Activated CD4-positive, alpha-beta T cell treated with anti-CD3 and anti-CD28 coated beads for 36 hours (primary cell): Measurements from ENCODE around the gene TSPEAR. TPM values are rescaled to one million over a fixed set of nuclear protein-coding genes. Genes with fewer than 3 reads are reported as not detected.
"Not testable (repeated sequence)": the region's sequence is repeated elsewhere in the genome, so short reads cannot be mapped to it uniquely, and the experiment has no call there.

ENCODE experiments used
- ATAC-seq: fragments of 200-7000 bp; cut with Tn5 transposase; one replicate; pipeline ENCODE4 v1.10.0; 2021; ENCODE audit warnings: mild to moderate bottlenecking, moderate library complexity
- CTCF ChIA-PET: fragments of 350-600 bp; sonication (Branson Sonifier 250); formaldehyde crosslinking; loops from one replicate; lab custom pipeline; 2021; ENCODE audit warnings: antibody characterized with exemption; lab: Charles Lee
- POLR2A ChIA-PET: fragments of 350-600 bp; sonication (Branson Sonifier 250); formaldehyde crosslinking; loops from one replicate; lab custom pipeline; 2021; ENCODE audit warnings: antibody characterized with exemption, inconsistent platforms; lab: Charles Lee
- DNase-seq: peaks from one replicate; pipeline ENCODE4 v3.0.0-alpha.2; 2020
- H3K27ac Mint-ChIP-seq: one replicate; pipeline ENCODE4 v1.8.0; 2021; ENCODE audit warnings: mixed read lengths
- H3K27me3 Mint-ChIP-seq: one replicate; pipeline ENCODE4 v1.8.0; 2021; ENCODE audit warnings: mixed read lengths
- H3K36me3 Mint-ChIP-seq: one replicate; pipeline ENCODE4 v1.8.0; 2021; ENCODE audit warnings: low read depth, mixed read lengths
- H3K4me1 Mint-ChIP-seq: one replicate; pipeline ENCODE4 v1.8.0; 2021; ENCODE audit warnings: mixed read lengths
- H3K4me3 Mint-ChIP-seq: one replicate; pipeline ENCODE4 v1.8.0; 2021; ENCODE audit warnings: mild to moderate bottlenecking, moderate library complexity, mixed read lengths
- H3K9me3 Mint-ChIP-seq: one replicate; pipeline ENCODE4 v1.8.0; 2021; ENCODE audit warnings: low read depth, mixed read lengths
- intact Hi-C, 2 experiments: fragments of 100-400 bp; cut with DNase I in 1 of 2; cut with micrococcal nuclease in 1 of 2; formaldehyde crosslinking; loops; one replicate each; pipeline versions ENCODE4 v1.14.2 to v1.15.1; 2022 to 2024; cut with DNase I, micrococcal nuclease
- total RNA-seq, 2 experiments: library from RNA; stranded (reverse); gene quantifications; one replicate each; pipeline ENCODE4 v1.2.3, GENCODE V29; 2021

The TSPEAR gene
- total RNA-seq, 2 experiments from 2014 or later, result not detected

DNA sequence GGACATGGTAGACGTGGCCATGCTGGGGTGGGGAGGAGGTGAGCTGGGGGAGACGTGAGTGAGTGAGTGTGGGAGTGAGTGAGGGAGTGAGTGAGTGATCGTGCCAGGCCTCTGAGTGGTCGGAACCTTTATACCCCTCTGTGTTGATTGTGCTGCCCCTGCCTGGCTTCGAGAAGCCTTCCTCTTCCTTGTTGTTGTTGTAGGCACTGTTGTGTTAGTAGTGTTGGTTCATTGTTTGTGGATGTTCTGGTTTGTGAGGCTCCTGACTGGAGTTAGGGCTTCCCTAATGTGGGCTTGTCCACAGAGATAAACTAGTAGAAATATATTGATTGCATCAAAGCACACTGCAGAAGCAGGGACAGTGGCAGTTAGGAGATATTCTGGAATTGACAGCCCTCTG lies 152.7 kb downstream of the TSPEAR start, which contains the start of gene KRTAP10-3:
TSS of gene KRTAP10-3 (minus strand) at position 101 of the 400 bp plus-strand sequence. CDS start at position 21, 80 bp downstream.
- H3K27ac Mint-ChIP-seq, result no peak within 1 kb of the TSS
- ChIA-PET POLR2A (no interaction called here), CTCF (no interaction called here)
- intact Hi-C loops, result no loop called here
- H3K4me3 Mint-ChIP-seq, result no peak within 1 kb of the TSS
- peaks cover 19% of the 10 kb centered on the region for H3K9me3 Mint-ChIP-seq
- H3K4me1 Mint-ChIP-seq, result no peaks in the 10 kb centered on the region
- no peaks in the 10 kb centered on the region for H3K27me3 Mint-ChIP-seq
- no peak for ATAC-seq
- no peak for DNase-seq
- H3K36me3 Mint-ChIP-seq, result peaks cover 2% of the 10 kb centered on the region

DNA sequence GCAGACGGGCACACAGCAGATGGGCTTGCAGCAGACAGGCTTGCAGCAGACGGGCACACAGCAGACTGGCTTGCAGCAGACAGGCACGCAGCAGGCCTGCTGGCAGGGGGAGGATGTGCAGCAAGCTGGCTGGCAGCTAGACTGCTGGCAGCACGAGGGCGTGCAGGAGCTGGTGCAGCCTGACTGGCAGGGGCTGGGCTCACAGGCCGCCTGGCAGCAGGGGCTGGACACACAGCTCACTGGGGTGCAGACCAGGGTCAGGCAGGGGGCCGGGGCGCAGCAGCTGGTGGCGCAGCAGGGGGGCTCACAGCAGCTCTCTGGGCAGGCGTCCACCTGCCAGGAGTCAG lies 153.1 kb downstream of the TSPEAR start:
- H3K27me3 Mint-ChIP-seq, H3K4me3 Mint-ChIP-seq, DNase-seq, CTCF ChIA-PET, H3K36me3 Mint-ChIP-seq, POLR2A ChIA-PET, intact Hi-C loops, ATAC-seq, H3K27ac Mint-ChIP-seq, H3K4me1 Mint-ChIP-seq: not testable (repeated sequence)
- peaks cover 20% of the 10 kb centered on the region for H3K9me3 Mint-ChIP-seq

DNA sequence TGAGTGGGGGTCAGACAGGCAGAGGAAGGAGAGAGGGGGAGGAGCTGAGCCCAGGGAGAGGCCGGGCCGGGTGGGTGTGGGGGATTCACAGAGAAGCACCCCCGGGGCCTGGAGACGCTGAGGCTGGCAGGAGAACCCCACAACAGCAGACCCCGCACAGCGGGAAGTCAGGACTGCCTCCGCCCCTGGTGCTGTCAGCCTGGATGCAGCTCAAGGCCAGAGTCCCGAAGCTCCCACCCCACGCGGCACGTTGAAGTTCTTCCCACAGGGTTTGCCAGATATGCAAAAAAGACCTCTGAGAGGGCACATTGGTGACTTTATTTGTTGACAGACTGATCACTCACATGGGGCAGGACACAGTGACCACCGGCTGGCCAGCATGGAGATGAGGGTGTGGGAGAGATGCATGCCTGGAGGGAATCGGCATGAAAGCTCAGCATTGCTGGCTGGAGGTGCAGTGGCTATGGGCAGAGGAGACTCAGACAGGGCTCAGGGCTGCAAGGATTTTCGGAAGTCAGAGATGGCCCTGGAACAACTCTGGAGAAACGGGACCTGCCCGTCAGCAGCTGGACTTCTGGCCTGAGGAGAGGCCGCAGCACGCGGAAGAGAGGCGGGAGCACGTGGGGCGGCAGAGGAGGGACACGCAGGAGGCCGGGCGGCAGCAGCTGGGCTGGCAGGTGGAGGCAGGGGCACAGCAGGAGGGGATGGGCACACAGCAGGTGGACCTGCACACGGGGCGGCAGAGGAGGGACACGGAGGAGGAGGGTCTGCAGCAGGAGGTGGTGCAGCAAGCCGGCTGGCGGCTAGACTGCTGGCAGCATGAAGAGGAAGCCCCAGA lies 153.7 kb downstream of the TSPEAR start:
- Mint-ChIP-seq H3K9me3 (peaks cover 22% of the 10 kb centered on the region), H3K27me3 (no peaks in the 10 kb centered on the region), H3K36me3 (peaks cover 2% of the 10 kb centered on the region), H3K27ac (no peak overlapping the region), H3K4me1 (no peaks in the 10 kb centered on the region), H3K4me3 (no peak overlapping the region)
- ChIA-PET POLR2A (no interaction called here), CTCF (interaction anchor here (1.0 kb wide), 1 partner anchor 10 kb away, joined by 6 read pairs; no protein-coding TSS in a partner anchor)
- ATAC-seq (no peak), DNase-seq (no peak)
- intact Hi-C loops, result no loop called here

DNA sequence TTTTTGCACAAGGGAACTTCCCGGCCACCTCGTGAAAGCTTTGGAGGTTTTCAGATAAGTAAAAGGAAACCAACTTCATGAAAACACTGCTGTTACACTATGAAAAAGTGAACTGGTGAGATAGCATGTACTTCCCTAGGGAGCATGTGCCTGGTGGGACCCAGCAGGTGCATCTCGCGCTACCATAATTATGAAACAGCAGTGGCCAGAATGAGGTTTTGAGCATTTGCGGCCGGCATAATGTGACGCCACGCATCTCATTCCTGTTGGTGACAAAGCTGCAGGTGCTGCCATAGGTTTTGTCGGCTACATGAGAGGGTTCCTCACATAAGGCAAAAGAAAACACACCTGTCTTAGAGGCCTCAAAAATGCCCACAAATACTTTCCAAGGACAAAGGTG lies 154.5 kb downstream of the TSPEAR start:
- ATAC-seq, result no peak
- intact Hi-C loops, result no loop called here
- no peak for DNase-seq
- POLR2A ChIA-PET, result interaction anchor here (0.7 kb wide), 1 partner anchor 204 kb away, joined by 6 read pairs; no protein-coding TSS in a partner anchor
- H3K36me3 Mint-ChIP-seq, result peaks cover 2% of the 10 kb centered on the region
- no peaks in the 10 kb centered on the region for H3K27me3 Mint-ChIP-seq
- peaks cover 17% of the 10 kb centered on the region for H3K9me3 Mint-ChIP-seq
- H3K27ac Mint-ChIP-seq, result no peak overlapping the region
- CTCF ChIA-PET, result interaction anchor here (1.0 kb wide), 1 partner anchor 10 kb away, joined by 6 read pairs; no protein-coding TSS in a partner anchor
- H3K4me1 Mint-ChIP-seq, result no peaks in the 10 kb centered on the region
- no peak overlapping the region for H3K4me3 Mint-ChIP-seq

DNA sequence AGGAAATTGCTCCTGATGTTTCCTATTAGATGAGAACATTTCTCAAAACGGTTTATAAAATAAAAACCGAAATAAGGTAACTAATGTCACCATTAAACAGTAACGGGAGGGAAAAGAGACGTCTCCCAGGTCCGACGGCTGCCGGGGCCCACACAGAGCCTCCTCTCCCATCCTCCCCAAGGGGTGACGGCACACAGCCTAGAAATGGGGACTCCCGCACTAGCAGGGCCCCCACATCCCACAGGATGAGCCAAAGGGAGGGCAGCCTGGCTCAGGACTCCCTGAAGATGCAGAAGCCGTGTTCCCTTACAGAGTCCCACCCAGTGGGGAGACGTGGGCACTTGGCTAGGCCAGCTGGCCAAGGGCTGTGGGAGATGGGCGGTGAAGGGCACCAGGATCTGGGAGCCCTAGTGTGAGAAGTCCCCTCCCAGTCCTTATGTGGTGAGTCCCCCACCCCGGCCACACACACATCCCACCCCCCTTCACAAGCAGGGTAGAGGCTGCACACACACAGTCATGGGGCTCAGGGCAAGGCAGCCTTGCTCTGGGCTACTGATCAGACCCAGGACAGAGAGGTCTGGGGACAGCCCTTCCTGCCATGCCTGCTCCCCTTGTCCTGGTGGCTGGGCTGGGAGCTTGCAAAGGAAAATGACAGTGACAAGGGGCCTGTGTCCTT lies 156.0 kb downstream of the TSPEAR start:
- H3K27ac Mint-ChIP-seq, result no peak overlapping the region
- no peak for DNase-seq
- H3K4me1 Mint-ChIP-seq, result no peaks in the 10 kb centered on the region
- H3K36me3 Mint-ChIP-seq, result no peaks in the 10 kb centered on the region
- H3K4me3 Mint-ChIP-seq, result no peak overlapping the region
- no peaks in the 10 kb centered on the region for H3K27me3 Mint-ChIP-seq
- CTCF ChIA-PET, result interaction anchor here (0.8 kb wide), 1 partner anchor 73 kb away, joined by 3 read pairs; no protein-coding TSS in a partner anchor
- intact Hi-C loops, result no loop called here
- no peak for ATAC-seq
- peaks cover 10% of the 10 kb centered on the region for H3K9me3 Mint-ChIP-seq
- POLR2A ChIA-PET, result no interaction called here

DNA sequence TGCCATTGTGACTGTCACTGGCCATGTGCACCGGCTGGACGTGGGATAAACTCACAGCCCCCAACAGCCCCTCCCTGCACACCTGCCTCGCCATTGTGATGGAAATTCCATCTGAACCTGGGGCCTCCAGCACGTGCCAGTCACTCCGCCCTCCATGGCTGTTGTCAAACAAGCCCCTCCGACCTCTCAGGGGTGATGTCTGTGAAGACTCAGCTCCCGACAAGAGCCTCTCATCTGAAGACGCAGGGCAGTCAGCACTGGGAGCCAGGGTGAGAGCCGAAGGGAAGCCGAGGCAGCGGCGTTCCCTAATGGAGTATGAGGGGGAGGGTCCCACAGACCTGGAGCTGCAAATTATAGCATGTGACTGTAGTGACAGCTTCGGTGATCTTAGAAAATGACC lies 158.7 kb downstream of the TSPEAR start:
- Mint-ChIP-seq H3K27ac (no peak overlapping the region), H3K36me3 (peaks cover under 1% of the 10 kb centered on the region), H3K4me1 (peaks cover 12% of the 10 kb centered on the region), H3K27me3 (no peaks in the 10 kb centered on the region), H3K9me3 (peaks cover 10% of the 10 kb centered on the region), H3K4me3 (no peak overlapping the region)
- CTCF ChIA-PET, result no interaction called here
- POLR2A ChIA-PET, result no interaction called here
- ATAC-seq (no peak), DNase-seq (no peak)
- intact Hi-C loops, result no loop called here

DNA sequence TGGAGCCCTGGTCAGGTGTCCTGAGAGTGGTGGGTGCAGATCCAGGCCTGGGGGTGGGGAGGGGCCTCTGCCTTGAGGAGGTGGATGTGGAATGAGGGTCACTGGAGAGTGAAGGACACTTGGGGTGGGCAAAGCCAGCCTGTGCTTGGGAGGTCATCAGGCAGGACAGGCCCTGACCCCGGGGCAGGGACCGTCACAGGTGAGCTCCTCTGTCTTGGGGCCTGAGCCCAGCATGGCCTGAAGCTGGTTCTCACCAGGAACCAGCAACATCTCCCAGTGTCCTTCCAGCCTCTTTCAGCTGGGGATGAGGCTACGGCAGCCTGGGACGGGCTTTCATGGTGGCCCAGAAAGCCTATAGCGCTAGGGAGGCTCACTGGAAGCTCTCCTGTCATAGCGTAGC lies 159.2 kb downstream of the TSPEAR start:
- Mint-ChIP-seq H3K36me3 (peaks cover 6% of the 10 kb centered on the region), H3K9me3 (peaks cover 15% of the 10 kb centered on the region), H3K27me3 (no peaks in the 10 kb centered on the region), H3K27ac (no peak overlapping the region), H3K4me3 (no peak overlapping the region), H3K4me1 (peaks cover 17% of the 10 kb centered on the region)
- ATAC-seq, result no peak
- CTCF ChIA-PET, result no interaction called here
- POLR2A ChIA-PET, result no interaction called here
- DNase-seq, result no peak
- intact Hi-C loops, result no loop called here

DNA sequence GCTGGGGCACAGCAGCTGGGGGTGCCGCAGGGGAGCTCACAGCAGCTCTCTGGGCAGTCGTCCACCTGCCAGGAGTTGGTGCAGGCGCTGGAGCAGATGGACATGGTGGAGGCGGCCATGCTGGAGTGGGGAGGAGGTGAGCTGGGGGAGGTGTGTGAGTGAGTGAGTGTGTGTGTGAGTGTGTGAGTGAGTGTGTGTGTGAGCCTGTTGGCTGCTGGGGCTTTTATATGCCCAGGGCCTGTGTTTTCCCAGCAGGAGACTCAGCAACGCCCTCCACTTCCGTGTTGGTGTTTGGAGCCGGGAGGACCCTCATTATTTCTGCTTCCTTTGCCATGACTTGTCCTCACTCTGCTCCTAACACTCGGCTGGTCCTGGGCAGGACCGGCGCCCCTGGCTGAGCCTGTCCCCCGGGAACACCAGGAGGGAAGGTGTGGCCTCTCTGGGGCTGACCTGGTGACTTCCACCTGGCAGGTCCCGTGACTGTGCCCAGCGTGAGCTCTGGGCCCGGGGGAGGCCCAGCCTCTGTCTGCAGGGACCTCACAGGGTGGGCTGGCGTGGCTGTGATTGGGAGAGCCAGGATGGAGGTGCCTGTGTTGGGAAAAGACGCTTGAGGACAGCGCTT lies 159.9 kb downstream of the TSPEAR start, which contains the start of gene KRTAP10-2:
TSS of gene KRTAP10-2 (minus strand) at position 166 of the 622 bp plus-strand sequence. CDS start at position 119, 47 bp downstream.
- DNase-seq (no peak), ATAC-seq (no peak)
- POLR2A ChIA-PET, result interaction anchor here (1.0 kb wide), 1 partner anchor 214 kb away, joined by 3 read pairs; no protein-coding TSS in a partner anchor
- intact Hi-C loops, result no loop called here
- Mint-ChIP-seq H3K27ac (no peak within 1 kb of the TSS), H3K9me3 (peaks cover 22% of the 10 kb centered on the region), H3K36me3 (peaks cover 13% of the 10 kb centered on the region), H3K4me3 (no peak within 1 kb of the TSS), H3K4me1 (peaks cover 23% of the 10 kb centered on the region), H3K27me3 (no peaks in the 10 kb centered on the region)
- CTCF ChIA-PET, result interaction anchor here (0.8 kb wide), 1 partner anchor 10 kb away, joined by 3 read pairs; no protein-coding TSS in a partner anchor

DNA sequence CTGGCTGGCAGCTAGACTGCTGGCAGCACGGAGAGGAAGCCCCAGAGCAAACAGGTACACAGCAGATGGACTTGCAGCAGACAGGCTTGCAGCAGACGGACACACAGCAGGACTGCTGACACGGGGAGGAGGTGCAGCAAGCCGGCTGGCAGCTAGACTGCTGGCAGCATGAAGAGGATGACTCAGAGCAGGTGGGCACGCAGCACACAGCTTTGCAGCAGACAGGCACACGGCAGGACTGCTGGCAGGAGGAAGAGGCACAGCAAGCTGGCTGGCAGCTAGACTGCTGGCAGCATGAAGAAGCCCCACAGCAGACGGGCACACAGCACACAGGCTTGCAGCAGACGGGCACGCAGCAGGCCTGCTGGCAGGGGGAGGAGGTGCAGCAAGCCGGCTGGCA lies 160.6 kb downstream of the TSPEAR start:
- Mint-ChIP-seq H3K36me3 (peaks cover 13% of the 10 kb centered on the region), H3K4me3 (no peak overlapping the region), H3K9me3 (peaks cover 24% of the 10 kb centered on the region), H3K27me3 (no peaks in the 10 kb centered on the region), H3K27ac (no peak overlapping the region), H3K4me1 (peaks cover 23% of the 10 kb centered on the region)
- intact Hi-C loops, result no loop called here
- ATAC-seq (no peak), DNase-seq (no peak)
- CTCF ChIA-PET, result interaction anchor here (0.8 kb wide), 1 partner anchor 10 kb away, joined by 3 read pairs; no protein-coding TSS in a partner anchor
- POLR2A ChIA-PET, result interaction anchor here (1.0 kb wide), 1 partner anchor 215 kb away, joined by 3 read pairs; no protein-coding TSS in a partner anchor

DNA sequence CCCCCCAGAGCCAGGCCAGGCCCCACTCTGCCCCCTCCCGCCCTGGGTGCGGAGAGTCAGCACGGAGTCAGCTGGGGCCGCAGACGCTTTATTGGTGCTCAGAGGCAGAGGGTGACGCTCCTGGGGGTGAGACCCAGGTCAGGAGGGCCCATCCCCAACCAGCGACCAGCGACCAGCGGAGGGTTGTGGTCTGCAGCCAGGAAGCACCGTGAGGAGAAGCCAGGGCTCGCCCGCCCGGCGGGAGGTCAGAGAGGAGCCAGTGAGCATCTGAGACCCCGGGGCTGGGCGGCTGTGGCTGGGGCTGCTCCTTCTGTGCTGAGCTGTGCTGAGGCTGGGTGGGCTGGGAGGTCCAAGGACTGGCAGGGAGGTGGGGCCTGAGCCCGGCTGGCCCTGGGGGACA lies 161.1 kb downstream of the TSPEAR start:
- ATAC-seq, H3K4me3 Mint-ChIP-seq, H3K27me3 Mint-ChIP-seq, DNase-seq, CTCF ChIA-PET, H3K27ac Mint-ChIP-seq, intact Hi-C loops: not testable (repeated sequence)
- Mint-ChIP-seq H3K4me1 (peaks cover 23% of the 10 kb centered on the region), H3K36me3 (peaks cover 14% of the 10 kb centered on the region), H3K9me3 (peaks cover 26% of the 10 kb centered on the region)
- POLR2A ChIA-PET, result interaction anchor here (1.0 kb wide), 1 partner anchor 215 kb away, joined by 3 read pairs; no protein-coding TSS in a partner anchor
